Suprapubic skin (tissue), 4 donors: ENCODE data around the gene RAB1A.

Source experiments
- POLR2A ChIP-seq, 2 donors: fragments of 450-650 bp; IDR thresholded peaks; one replicate each; pipeline ENCODE4 v1.6.1; 2017; ENCODE audit warnings: antibody characterized with exemption in 2 of 2, mild to moderate bottlenecking in 2 of 2, moderate library complexity in 2 of 2
- POLR2AphosphoS5 ChIP-seq, 3 donors: sonication (generic); formaldehyde crosslinking; IDR thresholded peaks; one replicate each; pipeline ENCODE4 v1.6.1; 2017; ENCODE audit warnings: antibody characterized with exemption in 3 of 3
- TF ChIP-seq, protein P1 (sequence below), 2 donors: fragments of 200-600 bp in 1 of 2; fragments of 450-650 bp in 1 of 2; sonication (generic) in 1 of 2; IDR thresholded peaks; one replicate each; pipeline ENCODE4 v1.5.1; 2016 to 2019; ENCODE audit warnings: antibody characterized with exemption in 2 of 2, mild to moderate bottlenecking in 1 of 2, moderate library complexity in 1 of 2

DNA sequence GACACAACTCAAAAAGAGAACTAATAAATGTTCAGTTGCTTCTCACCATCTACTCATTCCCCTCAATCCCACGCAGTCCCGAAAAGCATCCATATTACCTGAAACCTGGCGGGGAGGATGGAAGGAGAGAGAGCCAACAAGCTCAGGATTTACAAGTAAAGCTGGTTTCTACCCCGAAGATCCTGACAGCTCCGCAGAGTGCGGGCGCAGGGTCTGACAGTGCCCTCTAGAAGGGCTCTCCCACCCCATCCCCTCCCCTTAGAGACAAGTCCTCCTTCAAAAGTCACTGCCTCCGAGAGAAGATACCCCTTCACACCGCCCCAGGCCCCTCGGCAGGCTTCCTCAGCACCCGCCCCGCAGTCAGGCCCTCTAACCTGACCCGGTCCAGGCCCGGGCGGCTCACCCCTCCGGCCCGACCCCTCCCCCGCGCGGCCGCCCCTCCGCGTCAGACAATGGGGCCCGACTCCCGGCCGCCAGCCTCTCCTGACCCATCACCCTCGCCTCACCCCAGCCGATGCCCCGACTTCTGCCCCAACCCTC is 550 bp downstream of the RAB1A start:
- TF ChIP-seq, protein P1, sequence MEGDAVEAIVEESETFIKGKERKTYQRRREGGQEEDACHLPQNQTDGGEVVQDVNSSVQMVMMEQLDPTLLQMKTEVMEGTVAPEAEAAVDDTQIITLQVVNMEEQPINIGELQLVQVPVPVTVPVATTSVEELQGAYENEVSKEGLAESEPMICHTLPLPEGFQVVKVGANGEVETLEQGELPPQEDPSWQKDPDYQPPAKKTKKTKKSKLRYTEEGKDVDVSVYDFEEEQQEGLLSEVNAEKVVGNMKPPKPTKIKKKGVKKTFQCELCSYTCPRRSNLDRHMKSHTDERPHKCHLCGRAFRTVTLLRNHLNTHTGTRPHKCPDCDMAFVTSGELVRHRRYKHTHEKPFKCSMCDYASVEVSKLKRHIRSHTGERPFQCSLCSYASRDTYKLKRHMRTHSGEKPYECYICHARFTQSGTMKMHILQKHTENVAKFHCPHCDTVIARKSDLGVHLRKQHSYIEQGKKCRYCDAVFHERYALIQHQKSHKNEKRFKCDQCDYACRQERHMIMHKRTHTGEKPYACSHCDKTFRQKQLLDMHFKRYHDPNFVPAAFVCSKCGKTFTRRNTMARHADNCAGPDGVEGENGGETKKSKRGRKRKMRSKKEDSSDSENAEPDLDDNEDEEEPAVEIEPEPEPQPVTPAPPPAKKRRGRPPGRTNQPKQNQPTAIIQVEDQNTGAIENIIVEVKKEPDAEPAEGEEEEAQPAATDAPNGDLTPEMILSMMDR (IDR thresholded peaks at IDR 0.05), result no peak
- TF ChIP-seq POLR2A (IDR thresholded peaks at IDR 0.05) (no peak), POLR2AphosphoS5 (IDR thresholded peaks at IDR 0.05) (no peak)
